ENCODE data around the gene UBE2S.

- no peak for TF ChIP-seq CTCF (IDR thresholded peaks at IDR 0.05)
- no peak for TF ChIP-seq EP300 (IDR thresholded peaks at IDR 0.05)
- TF ChIP-seq POLR2A (IDR thresholded peaks at IDR 0.05), result no peak
Observed at GRCh38 chr19:55424518-55424917, 16.9 kb upstream of the UBE2S start.

All from tibial nerve (tissue), 4 donors.